AG20443 (cell line): ENCODE data around the gene LEAP2.

ENCODE experiments used
- DNase-seq: peaks from one replicate; pipeline ENCODE4 v3.0.0; 2012; ENCODE audit warnings: low spot score, mixed read lengths

Gene LEAP2

GRCh38 chr5:132873119-132873929 lies at the start of gene LEAP2:
Gene LEAP2, plus strand, starts transcription at chr5:132873668. Its CDS starts 27 bp downstream, at chr5:132873695.
- peak; percentile 20 for DNase-seq

DNA sequence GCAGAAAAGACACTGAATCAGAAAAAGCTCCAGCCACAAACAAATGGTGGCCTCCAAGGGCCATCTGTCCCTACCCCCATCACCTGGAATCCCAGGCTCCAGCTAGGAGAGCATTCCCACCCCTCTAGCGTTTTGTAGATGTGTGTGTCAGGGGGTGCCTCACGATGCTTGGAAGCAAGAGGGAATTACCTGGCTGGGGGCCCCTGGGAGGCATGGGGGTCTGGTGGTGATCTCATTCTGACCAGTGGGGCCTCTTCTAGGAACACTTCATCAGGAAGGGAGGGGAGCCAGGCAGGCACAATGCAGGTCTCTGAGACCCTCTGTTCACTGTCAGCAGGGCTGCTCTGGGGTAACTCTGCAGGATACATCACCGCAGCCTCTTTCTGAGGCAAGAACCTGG lies 49.0 kb upstream of the LEAP2 start:
- DNase-seq, result no peak

DNA sequence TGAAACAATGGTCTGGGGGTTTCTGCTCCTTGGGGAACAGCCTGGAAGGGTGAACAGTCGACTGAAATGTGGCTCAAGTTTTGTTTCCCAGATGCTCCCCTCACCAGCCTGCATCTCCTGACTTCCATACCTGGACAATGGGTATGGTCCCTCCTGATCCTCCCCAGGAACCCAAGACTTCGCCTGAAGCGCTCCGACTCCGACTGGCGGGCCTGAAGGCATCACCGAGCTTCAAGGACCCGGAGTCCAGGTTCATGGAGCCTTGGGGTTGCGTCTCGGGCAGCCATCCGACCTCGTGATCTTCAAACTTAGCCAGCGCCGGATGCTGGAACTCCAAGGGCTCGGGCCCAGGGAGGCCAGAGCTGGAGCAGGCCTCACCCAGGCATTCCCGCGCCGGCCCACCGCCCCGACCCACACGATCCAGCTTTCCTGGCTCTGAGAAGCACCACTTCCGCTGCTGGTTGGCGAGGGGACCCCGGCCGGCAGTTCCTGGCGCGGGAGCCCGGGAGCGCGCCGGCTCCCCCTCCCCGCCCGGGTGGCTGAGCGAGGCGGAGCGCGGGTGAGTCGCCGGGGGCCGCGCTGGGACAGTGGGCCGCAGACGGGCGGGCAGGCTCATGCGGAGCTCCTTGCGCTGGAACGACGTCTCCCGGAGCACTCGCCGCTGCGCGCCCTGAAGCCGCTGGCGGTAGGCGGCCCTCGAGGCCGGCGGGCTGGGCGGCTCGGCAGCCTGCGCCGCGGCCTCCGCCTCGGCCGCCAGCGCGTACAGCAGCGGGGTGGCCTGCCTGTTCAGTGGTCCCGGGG lies 48.2 kb upstream of the LEAP2 start:
- no peak for DNase-seq

- DNase-seq, result no peak
These were observed 47.6 kb upstream of the LEAP2 start for GRCh38 chr5:132825834-132826391.

- no peak for DNase-seq
These were observed 46.9 kb upstream of the LEAP2 start for GRCh38 chr5:132826424-132827082.

GRCh38 chr5:132827943-132828673 lies 45.4 kb upstream of the LEAP2 start:
- DNase-seq, result no peak

DNA sequence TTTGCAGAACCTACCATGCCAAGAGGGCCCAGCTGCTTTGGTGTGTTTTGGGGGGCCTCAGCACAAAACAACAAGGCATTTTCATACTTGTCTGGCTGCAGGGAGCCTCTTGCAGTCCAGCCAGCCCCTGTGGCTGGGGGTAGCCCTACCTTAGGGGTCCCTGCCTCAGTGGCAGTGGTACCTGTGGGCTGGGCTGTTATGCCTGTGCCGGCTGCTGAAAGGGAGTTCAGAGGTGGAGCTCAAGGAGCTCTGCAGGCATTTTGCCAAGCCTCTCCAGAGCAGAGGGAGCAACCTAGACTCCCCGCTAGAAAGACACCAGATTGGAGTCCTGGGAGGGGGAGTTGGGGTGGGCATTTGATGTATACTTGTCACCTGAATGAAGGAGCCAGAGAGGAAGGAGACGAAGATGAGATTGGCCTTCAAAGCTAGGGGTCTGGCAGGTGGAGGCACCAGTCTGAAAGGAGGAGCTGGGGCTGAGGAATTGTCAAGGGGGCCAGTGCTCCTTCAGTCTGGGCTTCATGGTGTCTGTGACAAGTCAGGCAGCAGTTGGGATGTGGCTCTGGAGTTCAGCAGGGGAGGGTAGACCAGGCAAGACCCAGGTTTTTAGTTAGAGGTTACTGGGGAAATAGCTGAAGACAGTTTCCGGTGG lies 44.5 kb upstream of the LEAP2 start:
- no peak for DNase-seq

GRCh38 chr5:132829742-132830435 lies 43.6 kb upstream of the LEAP2 start:
- peak; percentile 94 for DNase-seq

- DNase-seq, result peak; percentile 86
These were observed 42.9 kb upstream of the LEAP2 start, which contains the start of gene SHROOM1 for GRCh38 chr5:132830436-132831094. Gene SHROOM1, minus strand, starts transcription at chr5:132830647. Its CDS starts 4,507 bp downstream, at chr5:132826140.

DNA sequence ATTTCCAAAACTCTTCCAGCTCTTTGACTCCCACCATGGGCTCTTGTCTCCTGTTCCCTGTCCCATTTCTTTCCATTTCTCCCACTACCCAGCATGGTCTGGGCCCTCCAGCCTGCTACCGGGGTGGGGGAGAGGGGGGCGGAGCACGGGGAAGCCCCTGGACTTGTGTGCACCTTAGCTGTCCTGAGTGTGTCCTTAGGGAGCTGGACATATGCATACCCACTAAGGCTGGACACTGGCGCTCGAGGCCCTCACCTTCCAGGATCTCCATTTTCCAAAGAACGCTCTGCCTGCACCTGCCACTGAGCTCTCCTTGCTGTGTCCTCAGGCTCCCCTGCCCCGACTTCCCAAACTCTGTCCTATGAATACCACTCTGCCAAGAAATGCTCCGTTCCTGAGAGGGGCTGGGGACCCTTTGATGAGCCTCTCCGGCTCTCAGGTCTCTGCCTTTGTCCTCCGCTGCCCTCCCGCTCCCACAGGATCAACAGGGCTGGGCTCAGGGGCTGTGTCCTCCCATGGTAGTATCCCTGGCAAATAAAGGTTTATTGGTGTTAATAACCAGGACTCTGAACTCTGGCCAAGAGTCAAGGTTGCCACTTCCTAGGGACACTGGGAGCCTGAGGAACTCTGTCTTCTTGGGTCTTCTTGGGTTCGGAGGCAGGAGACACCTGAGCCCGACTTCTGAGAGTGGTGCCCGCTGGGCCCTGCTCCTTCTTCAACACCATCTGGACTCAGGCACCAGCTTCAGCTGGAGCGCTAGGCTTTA lies 42.2 kb upstream of the LEAP2 start:
- DNase-seq, result no peak

- no peak for DNase-seq
These were observed 40.9 kb upstream of the LEAP2 start for GRCh38 chr5:132832612-132833011.

DNA sequence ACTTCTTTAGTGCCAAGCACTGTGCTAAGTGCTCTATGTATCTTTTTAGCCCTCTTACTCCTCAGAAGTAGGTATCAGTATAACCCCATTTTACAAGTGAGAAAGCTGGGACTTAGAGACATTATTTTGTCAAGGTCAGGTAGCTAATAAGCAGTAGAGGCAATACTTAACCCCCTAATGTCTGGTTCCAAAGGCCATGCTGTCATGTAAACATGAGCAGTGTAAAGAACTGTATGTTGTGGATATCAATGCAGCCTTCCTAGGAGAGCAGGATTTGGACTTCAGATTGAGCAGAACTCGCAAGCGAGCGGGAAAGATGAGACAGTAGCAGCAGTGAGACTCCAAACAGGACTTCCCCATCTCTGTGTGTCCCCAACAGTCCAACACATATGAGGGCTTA lies 39.4 kb upstream of the LEAP2 start:
- no peak for DNase-seq

DNA sequence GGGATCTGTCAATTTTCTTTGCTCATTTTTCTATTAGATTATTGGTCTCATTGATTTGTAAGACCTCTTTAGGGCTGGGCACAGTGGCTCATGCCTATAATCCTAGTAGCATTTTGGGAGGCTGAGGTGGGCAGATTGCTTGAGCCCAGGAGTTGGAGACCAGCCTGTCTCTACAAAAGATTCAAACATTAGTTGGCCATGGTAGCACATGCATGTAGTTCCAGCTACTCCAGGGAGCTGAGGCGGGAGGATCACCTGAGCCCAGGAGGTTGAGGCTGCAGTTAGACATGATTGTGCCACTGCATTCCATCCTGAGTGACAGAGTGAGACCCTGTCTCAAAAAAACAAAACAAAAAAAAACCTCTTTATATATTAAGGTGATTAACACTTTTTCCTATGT lies 36.6 kb upstream of the LEAP2 start:
- no peak for DNase-seq

DNA sequence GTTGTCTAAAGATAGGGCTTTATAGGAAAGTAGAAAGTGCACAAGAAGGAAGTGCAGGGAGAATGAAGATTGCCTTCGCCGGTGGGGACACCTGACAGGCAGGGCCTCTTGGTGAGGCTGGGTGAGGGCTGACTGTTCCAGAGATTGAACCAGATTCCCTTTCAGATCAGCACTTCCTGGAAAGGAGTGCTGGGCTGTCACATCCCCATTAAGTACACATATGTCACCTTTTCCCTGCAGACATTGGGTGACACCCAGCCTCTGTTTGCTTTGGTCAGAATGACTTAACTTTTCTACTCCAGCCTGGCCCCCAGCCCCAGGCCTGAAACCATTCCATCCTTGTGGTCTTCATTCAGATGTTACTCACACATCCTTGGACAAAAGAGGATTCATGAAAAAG lies 35.6 kb upstream of the LEAP2 start:
- DNase-seq, result no peak

DNA sequence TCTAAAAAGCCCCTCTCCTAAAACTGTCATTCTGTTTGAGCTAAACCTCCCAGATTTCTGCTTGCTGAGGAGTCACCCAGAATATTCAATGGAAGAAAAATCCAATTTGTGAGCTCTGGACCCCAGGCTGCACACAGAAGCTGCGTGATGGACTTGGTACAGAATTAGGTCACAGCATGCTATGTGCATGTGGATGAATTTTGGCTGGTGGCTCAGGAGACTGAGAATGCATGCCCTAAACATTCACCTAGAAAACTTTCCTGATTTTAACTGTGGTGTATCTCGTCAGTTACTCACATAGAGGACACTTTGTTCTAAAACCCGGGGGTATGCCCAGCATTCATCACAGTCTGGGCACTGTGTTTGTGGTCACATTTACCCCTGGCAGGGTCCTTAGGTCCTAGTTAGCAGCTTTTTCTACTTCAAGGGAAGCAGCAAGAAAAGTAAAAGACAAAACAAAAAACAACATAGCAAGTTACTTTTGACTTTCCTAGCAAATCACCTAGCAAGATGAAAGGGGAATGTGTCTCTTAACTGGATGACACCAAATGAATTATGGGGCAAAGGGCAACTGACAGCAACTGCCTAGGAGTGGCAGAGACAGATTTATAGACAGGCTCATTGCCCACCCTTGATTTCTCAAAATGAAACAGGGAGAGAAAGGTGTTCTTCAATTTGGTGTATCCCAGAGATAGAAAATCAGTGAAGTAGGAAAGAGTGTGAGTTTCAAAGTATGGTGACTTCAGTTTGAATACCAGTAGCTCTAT lies 34.8 kb upstream of the LEAP2 start:
- DNase-seq, result no peak

DNA sequence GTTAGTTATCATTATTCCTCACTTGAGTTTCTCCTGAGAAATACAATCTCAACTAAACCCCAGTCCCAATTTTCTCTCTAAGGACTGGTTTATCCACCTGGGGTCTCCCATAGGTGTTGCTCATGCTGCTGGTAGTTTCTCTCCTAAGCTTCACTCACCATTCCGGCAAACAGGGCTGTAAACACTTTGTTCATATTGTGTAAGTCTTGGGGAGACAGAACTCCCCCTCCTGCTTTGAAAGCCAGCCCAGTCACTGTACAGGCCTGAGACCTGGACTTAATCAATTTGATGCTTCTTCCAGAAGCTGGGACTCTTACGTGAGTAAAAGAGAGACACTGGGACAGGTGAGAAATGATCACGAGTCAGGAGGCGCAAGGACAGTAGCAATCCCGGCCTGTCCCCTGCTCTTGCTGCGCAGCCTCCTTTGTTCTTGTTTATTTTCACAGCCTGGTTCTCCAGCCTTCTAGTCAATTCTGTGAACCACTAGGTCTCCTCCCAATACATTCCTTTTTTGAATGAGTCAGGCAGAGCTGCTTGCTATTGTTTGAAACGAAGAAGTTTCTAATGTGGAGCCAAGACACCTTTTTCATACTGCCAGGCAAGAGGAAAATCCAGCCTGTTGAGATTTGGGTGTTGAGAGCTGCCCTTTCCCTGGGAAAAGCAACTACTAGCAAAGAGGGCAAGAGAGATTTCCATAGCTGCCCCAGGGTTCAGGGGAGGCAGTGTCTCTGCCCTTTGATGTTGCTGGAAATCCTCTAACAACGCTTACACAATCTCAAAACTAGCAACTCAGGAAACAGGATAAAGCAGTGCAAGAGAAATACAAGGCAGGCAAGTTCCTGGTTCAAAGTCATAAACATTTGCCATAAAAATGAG lies 33.8 kb upstream of the LEAP2 start:
- peak; percentile 66 for DNase-seq

DNA sequence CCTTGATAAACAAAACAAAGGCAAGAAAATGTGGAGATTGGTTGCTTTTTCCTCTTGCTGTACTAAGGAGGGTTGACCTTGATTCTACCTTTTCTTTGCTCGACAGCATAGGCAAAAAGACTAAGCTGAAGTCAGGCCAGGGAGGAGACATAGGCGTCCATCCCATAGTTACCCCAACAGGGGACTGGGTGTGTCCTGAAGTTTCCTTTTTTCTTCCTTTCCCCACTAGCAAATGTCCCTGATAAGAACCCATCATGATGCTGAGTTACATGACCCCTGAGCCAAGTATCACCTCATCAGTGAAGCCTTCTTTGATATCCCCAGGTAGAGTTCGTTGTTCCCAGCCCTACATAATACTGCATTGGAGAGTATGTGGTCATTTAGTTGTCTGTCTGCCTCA lies 33.2 kb upstream of the LEAP2 start:
- DNase-seq, result no peak
